Neural progenitor cell (in vitro differentiated cells): ENCODE measurements around the gene GALNS.

Experiments
- EZH2 ChIP-seq: fragments of 200-600 bp; sonication (generic); IDR thresholded peaks from 2 replicates; pipeline ENCODE4 v1.6.1; 2017; ENCODE audit warnings: antibody characterized with exemption, mild to moderate bottlenecking, moderate library complexity
- EZH2phosphoT487 ChIP-seq: fragments of 200-600 bp; sonication (generic); IDR thresholded peaks from 2 replicates; pipeline ENCODE4 v1.6.1; 2017; ENCODE audit warnings: antibody characterized with exemption
- TF ChIP-seq, protein P1 (sequence below): fragments of 200-600 bp; sonication (generic); IDR thresholded peaks from 2 replicates; pipeline ENCODE4 v1.5.1; 2017; ENCODE audit warnings: antibody characterized with exemption, mild to moderate bottlenecking

DNA sequence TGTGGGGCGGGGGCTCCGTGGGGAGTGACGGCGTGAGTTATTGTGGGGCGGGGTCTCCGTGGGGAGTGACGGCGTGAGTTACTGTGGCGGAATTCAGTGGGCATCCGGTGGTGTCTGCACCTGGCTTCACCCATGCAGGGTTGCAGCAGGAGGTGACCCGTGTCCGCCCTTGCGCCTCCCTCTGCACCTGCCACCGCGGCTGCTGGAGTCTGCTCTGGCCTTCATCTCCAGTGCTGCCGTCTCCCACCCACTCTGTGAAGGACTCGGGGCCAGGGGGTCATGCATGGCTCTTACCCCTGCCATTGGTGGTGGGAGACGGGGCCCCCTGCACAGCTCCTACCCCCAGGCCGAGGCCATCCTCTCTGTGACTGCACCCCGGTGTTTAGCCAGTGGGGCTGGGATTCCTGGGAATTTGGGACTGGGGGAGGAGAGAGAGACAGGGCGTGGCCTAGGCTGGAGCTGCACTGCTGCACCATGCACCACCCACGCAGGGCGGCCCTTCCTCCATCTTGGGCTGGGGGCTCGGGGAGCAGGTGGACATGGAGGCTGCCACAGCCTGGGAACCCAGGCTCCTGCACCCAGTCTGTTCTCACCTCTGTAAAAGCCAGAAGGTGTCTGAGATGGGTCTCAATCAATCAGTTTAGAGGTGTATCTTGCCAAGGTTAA, 11.0 kb upstream of the GALNS start:
- TF ChIP-seq, protein P1, sequence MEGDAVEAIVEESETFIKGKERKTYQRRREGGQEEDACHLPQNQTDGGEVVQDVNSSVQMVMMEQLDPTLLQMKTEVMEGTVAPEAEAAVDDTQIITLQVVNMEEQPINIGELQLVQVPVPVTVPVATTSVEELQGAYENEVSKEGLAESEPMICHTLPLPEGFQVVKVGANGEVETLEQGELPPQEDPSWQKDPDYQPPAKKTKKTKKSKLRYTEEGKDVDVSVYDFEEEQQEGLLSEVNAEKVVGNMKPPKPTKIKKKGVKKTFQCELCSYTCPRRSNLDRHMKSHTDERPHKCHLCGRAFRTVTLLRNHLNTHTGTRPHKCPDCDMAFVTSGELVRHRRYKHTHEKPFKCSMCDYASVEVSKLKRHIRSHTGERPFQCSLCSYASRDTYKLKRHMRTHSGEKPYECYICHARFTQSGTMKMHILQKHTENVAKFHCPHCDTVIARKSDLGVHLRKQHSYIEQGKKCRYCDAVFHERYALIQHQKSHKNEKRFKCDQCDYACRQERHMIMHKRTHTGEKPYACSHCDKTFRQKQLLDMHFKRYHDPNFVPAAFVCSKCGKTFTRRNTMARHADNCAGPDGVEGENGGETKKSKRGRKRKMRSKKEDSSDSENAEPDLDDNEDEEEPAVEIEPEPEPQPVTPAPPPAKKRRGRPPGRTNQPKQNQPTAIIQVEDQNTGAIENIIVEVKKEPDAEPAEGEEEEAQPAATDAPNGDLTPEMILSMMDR = no peak
- TF ChIP-seq EZH2 (no peak), EZH2phosphoT487 (no peak)
